IPS-NIHi7 (cell line): ENCODE data around the gene PVALEF.

Experiments used
- DNase-seq: peaks from one replicate; pipeline ENCODE4 v3.0.0; 2012; ENCODE audit warnings: mixed read lengths; ENCODE audit errors: extremely low spot score

The PVALEF gene

DNA sequence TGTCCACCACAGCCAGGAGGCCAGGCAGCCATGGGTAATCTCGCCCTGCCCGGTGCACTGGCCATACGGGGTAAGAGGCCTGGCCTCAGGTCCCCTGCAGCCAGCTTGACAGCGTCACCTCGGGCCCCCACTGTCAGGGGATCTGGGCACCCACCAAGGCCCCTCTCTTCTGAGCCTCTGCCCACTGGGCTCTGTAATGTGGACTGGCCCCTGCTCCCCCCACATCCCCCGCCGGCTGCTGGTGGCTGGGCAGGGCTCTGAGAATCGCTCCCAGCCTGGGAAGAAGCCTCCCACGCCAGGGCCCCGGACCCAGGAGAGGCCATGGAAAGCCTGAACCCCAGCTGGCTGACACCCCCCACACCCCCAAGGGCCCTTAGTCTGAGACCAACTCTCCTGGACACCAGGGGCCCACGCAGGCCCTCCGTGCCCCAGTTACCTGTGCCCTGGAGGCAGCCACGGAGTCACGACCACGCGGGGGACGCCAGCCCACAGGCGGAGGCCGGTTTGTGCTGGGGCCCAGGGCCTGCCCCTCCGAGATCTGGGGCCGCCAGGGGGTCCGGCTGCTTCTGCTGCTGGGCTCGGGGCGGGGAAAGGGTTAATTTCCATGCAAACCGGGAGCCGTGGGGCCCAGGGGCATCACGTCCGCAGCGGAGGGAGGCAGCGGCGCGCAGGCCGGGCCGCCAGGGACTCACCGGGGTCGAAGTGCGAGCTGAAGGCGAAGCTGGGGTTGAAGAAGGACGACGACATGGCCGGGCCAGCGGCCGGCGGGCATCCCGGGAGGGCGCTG is at the start of gene PVALEF:
PVALEF (plus strand) TSS at position 262 of the 787 bp plus-strand sequence. CDS start 15,720 bp downstream, outside the sequence.
- peak; percentile 74 for DNase-seq

- DNase-seq: no peak
These were observed 49.4 kb upstream of the PVALEF start for GRCh38 chr17:81115749-81116464.

DNA sequence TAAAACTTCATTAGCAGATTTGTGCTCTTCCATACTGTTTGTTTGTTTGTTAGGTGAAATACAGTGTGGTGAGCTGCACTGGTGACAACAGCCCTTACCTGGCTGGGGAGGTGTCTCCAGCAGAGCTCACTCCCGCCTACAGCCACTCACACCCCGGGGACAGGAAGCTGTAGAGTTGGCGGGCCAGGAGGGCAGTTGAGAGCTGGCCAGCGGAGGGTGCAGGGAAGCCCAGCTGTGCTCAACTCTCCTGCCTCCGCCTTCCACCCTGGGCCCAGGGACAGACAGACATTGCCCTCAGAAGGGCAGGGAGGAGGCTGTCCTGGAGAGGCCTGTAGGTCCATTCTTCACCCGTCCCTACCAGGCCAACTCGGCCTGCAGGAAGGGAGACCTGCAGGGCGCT is 48.6 kb upstream of the PVALEF start:
- no peak for DNase-seq

GRCh38 chr17:81117672-81118198 is 47.6 kb upstream of the PVALEF start:
- no peak for DNase-seq

- DNase-seq: no peak
These were observed 46.7 kb upstream of the PVALEF start for GRCh38 chr17:81118308-81119221.

GRCh38 chr17:81119223-81120148 is 45.8 kb upstream of the PVALEF start:
- DNase-seq: peak; percentile 99

GRCh38 chr17:81120149-81120484 is 45.2 kb upstream of the PVALEF start:
- no peak for DNase-seq

GRCh38 chr17:81120695-81121621 is 44.3 kb upstream of the PVALEF start:
- no peak for DNase-seq

DNA sequence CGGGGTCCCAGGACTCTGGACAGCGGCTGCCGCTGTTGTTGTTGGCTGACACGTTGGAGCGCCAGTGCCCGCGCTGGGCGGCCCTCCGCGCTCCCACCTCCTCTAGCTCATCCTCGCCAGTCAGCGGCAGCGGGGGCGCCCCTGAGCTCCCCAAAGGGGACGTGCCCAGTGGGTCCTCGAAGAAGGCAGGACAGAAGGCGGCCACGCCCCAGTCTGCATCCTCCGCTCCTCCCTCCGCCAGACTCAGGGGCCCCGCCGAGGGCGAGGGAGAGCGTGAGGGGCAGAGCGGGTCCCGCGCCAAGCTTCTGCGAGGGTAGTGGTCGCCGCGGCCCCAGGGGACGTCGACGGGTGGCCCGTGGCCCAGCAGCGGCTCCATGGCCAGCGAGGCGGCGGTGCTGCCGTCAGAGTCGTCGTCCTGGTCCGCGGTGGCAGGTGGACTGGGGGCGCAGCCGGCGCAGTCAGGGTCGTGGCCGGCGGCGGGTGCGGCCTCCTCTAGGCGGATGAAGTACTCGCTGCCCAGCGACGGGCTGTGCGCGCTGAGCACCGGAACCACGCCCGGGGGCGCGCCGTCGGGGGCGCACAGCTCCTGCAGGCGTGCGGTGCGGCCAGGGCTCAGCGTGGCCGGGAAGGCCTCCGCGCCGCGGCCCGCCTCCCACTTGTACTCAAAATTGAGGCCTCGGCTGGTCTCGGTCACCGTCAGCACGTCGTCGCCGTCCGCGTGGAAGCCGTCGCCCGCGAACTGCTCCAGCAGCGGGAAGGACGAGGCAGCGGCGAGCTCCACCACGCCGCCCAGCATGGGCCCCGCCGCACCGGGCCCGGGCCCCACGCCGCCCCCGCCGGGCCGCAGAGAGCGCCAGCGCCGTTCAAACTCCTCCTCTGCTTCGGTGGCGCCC is 43.2 kb upstream of the PVALEF start:
- DNase-seq: peak; percentile 37

DNA sequence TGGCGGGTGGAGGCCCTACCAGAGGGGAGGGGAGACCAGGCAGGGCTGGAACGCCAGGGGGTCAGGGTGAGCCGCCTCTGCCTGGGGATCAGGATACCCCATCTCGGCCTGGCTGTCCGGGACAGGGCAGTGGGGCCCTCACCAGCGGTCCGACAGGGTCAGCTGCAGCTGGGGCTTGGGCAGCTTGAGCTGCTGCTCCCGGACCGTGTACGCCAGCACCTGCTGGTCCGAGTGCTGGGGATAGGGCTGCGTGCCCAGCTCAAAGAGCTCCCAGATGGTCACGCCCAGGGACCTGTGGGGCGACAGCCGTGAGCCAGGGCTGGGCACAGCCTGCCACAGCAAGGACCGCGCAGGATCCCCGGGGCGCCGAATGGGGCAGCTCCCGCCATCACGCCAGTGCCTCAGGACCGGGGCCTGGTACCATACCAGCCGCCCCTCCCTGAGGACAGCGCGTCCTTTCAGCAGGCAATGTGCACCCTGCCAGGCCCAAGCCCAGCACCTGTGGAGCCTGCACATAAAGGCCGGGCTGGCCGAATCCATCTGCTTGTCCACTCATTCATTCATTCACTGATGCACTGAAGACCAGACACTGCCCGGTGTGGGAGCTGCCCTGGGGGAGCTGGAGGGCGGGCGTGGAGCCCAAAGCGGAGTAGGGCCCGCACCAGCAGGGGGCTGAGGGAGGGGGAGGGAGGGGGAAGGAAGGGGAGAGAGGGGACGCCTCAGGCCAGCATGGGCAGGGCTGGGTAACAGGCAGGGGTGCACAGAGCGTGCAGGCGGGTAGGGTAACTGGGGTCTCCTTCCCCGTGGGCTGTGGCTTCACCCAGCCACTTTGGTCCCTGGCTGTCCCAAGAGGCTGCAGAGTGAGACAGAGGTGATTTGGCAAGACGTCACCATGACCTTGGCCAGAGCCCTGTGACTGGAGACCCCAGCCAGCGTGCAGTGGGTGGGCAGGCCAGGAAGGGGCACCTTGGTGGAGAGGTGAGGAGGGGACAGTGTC is 42.0 kb upstream of the PVALEF start:
- DNase-seq: no peak

GRCh38 chr17:81124377-81124776 is 40.9 kb upstream of the PVALEF start:
- no peak for DNase-seq

- DNase-seq: no peak
These were observed 39.7 kb upstream of the PVALEF start for GRCh38 chr17:81125573-81126081.

GRCh38 chr17:81126281-81127132 is 38.8 kb upstream of the PVALEF start:
- DNase-seq: no peak

- DNase-seq: no peak
These were observed 38.2 kb upstream of the PVALEF start for GRCh38 chr17:81127133-81127455.

- no peak for DNase-seq
These were observed 37.7 kb upstream of the PVALEF start for GRCh38 chr17:81127526-81128177.

- no peak for DNase-seq
These were observed 37.0 kb upstream of the PVALEF start for GRCh38 chr17:81128338-81128737.
